ENCODE results near the gene NT5C. TPM values are rescaled to one million over a fixed set of nuclear protein-coding genes. Genes with fewer than 3 reads are reported as not detected.
"Not testable (repeated sequence)": the region's sequence is repeated elsewhere in the genome, so short reads cannot be mapped to it uniquely, and the experiment has no call there.

NT5C gene
- total RNA-seq, 1 experiment from 2014 or later = 28.7 TPM

- DNase-seq (ENCODE audit: low read depth) = no peak
Measured at GRCh38 chr17:75144816-75145512, 13.4 kb upstream of the NT5C start.

- no peak for DNase-seq (ENCODE audit: low read depth)
Measured at GRCh38 chr17:75142236-75142971, 10.9 kb upstream of the NT5C start.

DNA sequence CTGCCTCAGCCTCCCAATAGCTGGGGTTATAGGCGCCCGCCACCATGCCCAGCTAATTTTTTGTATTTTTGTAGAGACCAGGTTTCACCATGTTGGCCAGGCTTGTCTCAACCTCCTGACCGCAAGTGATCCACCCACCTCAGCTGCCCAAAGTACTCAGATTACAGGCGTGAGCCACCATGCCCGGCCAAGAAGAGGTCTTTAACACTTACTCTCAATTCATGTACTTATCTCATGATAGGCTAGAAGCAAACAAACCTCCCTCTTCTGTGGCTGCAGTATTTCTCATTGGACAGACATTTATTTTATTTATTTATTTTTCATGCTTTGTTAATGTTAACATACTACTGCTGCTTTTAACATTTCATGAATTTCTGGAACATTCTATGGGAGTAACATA lies 7.0 kb upstream of the NT5C start:
- no peak for DNase-seq (ENCODE audit: low read depth)

DNA sequence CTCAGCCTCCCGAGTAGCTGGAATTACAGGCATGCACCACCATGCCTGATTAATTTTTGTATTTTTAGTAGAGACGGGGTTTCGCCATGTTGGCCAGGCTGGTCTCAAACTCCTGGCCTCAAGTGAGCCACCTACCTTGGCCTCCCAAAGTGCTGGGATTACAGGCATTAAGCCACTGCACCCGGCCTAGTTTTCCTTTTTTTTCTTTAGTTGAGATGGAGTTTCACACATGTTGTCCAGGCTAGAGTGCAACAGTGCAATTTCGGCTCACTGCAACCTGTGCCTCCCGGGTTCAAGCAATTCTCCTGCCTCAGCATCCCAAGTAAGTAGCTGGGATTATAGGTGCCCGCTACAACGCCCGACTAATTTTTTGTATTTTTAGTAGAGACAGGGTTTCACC lies 6.2 kb upstream of the NT5C start:
- not testable (repeated sequence) for DNase-seq (ENCODE audit: low read depth)

DNA sequence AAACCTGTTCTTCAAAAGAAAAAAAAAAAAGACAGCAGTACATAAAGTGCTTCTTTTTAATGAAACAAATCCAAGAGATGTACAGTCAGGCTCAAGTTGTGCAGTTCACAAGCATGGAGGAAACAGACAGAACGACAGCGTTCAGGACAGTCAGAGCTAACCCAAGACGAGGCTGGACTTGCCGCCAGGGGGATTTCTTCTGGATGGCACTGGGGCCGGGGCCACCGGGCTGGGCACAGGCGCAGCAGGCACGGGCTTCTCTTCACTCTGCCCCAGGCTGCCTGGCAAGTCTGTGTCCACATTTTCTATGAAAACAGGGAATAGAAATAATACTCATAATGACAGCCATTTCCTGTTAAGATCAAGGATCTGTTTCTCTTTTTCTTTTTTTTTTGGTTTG lies 4.4 kb upstream of the NT5C start:
- no peak for DNase-seq (ENCODE audit: low read depth)

- no peak for DNase-seq (ENCODE audit: low read depth)
Measured at GRCh38 chr17:75135452-75135851, 3.9 kb upstream of the NT5C start.

DNA sequence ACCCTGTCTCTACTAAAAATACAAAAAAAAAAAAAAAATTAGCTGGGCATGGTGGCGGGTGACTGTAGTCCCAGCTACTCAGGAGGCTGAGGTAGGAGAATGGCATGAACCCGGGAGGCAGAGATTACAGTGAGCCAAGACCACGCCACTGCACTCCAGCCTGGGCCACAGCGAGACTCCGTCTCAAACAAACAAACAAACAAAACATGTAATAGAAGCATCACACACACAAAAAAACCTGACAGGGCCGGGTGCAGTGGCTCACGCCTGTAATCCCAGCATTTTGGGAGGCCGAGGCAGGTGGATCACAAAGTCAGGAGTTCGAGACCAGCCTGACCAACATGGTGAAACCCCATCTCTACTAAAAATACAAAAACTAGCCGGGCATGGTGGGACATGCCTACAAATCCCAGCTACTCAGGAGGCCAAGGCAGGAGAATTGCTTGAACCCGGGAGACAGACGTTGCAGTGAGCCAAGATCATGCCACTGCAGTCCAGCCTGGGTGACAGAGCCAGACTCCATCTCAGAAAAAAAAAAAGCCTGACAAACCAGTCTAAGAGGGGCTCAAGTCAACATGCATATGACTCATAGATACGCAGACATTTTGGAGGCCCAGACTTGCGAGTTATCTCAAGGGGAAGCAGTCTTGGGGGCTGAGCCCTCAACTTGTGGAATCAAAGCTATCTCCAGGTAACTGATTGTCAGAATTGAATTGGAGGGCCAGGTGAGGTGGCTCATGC lies 2.2 kb upstream of the NT5C start:
- not testable (repeated sequence) for DNase-seq (ENCODE audit: low read depth)

DNA sequence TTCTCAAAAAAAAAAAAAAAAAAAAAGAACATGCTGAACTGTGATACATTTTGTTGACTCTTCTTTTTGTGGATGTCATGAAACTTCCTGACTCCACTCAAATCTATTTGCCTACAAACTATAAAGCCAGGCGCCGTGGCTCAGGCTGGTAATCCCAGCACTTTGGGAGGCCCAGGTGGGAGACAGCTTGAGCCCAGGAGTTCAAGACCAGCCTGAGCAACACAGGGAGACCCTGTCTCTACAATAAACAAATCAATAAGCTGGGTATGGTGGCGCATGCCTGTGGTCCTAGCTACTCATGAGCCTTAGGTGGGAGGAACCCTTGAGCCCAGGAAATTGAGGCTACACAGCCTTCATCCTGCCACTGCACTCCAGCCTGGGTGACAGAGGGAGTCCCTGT lies 1.5 kb upstream of the NT5C start:
- no peak for DNase-seq (ENCODE audit: low read depth)

DNA sequence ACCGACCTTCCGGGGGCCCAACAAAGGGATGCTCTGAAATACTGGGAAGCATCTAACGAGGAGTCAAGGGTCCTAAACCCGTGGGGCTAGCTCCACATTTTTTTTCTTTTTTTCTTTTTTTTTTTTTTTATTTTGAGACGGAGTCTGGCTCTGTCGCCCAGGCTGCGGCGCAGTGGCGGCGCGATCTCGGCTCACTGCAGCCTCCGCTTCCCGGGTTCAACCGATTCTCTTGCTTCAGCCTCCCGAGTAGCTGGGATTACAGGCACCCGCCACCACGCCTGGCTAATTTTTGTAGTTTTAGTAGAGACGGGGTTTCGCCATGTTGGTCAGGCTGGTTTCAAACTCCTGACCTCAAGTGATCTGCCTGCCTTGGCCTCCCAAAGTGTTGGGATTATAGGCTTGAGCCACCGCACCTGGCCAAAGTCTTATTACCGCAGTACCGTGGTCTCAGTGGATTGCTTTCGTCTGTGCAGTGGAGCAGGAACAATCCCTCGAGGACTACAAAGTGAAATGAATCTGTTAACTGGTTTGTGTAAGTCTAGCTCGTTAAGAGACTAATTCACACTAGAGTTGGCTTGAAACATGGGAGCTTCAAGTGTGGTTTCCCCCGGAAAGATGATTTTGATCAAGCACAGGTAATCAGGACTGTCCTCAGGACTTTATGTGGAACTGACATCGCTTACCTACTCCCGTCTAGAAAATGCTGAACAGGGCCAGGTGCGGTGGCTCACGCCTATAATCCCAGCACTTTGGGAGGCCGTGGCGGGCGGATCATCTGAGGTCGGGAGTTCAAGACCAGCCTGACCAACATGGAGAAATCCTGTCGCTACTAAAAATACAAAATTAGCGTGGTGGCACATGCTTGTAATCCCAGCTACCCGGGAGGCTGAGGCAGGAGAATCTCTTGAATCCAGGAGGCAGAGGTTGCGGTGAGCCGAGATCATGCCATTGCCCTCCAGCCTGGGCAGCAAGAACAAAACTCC lies 767 bp upstream of the NT5C start:
- not testable (repeated sequence) for DNase-seq (ENCODE audit: low read depth)

DNA sequence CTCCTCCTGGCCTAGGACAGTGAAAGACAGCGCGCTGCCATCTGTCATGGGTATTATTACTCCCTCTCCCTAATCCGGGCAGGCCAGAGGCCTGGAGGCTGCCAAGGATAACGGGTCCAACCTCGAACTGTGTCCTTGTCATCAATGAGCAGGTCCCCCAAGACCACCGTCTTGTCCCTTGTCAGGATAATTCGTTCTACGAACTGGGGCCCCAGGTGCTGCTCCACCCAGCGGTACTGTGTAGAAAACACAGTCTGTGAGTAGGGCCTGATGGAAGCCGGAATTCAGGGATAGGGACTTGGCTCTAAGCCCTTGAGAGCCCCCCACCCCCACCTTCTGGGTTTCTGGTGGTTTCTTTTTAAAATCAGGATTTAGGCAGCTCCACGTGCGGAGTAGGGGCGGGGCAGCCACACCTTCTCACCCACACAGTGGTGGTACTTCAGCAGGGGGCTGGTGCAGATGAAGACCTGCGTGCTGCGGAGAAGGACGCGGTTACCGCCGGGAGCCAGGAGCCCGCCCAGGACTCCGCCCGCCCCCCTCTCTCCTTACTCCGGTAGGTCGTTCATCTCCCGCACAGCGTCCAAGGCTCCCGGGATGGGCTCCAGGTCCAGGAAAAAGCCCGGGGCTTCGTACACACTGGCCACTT lies 787 bp downstream of the NT5C start:
- DNase-seq (ENCODE audit: low read depth) = no peak

- no peak for DNase-seq (ENCODE audit: low read depth)
Measured at GRCh38 chr17:75130059-75130631, 1.4 kb downstream of the NT5C start.

- no peak for DNase-seq (ENCODE audit: low read depth)
Measured at GRCh38 chr17:75129576-75129975, 2.0 kb downstream of the NT5C start.

DNA sequence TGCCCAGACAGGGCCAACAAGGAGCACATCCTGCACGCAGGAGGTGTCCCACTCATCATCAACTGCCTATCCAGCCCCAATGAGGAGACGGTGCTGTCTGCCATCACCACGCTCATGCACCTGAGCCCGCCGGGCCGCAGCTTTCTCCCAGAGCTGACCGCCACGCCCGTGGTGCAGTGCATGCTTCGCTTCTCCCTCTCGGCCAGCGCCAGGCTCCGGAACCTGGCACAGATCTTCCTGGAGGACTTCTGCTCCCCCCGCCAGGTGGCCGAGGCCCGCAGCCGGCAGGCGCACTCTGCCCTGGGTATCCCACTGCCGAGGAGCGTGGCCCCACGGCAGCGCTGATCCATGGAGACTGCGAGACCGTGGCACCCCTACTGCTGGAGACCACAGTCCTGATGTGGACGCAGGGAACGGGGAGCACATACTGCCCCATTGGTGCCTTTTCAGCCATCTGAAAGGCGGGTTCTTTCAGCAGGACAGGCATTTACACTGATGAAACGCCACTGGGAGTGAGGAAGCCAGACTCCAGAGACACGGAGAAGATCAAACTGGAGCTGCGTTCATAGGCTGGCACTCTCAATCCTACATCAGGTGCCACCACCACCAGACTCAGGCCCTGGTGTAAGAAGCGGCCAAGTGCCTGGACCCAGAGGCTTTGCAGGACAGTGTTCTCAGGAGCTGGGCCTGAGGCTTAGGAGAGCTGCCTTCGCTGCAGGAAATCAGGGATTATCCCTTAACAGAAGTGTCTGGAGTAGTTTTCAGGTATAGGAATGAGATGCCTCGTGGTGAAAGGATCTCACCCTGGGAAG lies 2.6 kb downstream of the NT5C start:
- no peak for DNase-seq (ENCODE audit: low read depth)

GRCh38 chr17:75127936-75128335 lies 3.6 kb downstream of the NT5C start:
- DNase-seq (ENCODE audit: low read depth) = not testable (repeated sequence)

- no peak for DNase-seq (ENCODE audit: low read depth)
Measured at GRCh38 chr17:75126954-75127353, 4.6 kb downstream of the NT5C start.

GRCh38 chr17:75125984-75126383 lies 5.6 kb downstream of the NT5C start:
- no peak for DNase-seq (ENCODE audit: low read depth)

GRCh38 chr17:75124819-75125162 lies 6.8 kb downstream of the NT5C start:
- no peak for DNase-seq (ENCODE audit: low read depth)

DNA sequence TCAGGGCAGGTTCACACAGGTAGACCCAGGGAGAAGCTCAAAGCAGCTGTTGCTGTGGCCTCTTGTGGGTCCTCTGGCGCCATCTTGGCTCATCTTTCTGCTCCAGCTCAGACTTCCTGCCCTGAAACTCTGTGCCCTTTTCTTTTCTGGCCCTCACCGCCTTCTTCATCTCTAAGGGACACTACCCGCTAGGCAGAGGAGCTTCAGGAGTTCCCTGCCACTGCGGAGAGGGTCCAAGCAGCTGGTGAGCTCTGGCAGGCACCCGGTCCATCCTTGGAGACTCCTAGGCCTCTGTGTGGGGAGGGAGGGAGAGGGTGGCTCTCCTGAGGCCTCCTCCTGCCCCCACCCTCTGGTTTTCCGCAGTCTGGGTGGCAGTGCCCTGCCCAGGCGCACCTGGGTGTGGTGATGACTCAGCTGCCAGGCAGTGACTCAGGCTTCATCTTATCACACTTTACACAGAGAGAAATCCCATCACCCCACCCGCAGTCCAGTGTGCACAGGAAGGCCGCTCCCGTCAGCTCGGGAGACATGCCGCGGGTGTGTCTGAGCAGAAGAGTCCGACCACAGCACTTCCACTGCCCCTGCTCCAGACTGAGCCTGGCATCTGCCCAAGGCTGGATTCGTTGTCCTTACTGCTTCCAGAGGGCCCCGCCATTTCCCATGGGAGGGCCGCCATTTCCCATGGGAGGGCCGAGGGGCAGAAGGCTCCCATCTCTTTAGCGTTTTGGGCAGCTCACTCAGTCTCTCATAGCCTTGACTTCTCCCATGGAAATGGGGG lies 7.3 kb downstream of the NT5C start:
- peak; percentile 96 for DNase-seq (ENCODE audit: low read depth)

- no peak for DNase-seq (ENCODE audit: low read depth)
Measured at GRCh38 chr17:75118307-75118706, 13.2 kb downstream of the NT5C start.
